AG04450 (cell line): ENCODE data around the gene CDH13. TPM values are rescaled to one million over a fixed set of nuclear protein-coding genes. Genes with fewer than 3 reads are reported as not detected.

ENCODE experiments used
- CTCF ChIA-PET: fragments of 300-600, 350-600 bp; formaldehyde crosslinking; extraction: SDS; loops from one replicate; lab custom pipeline; 2022; ENCODE audit warnings: antibody characterized with exemption, inconsistent platforms; lab: Charles Lee
- POLR2A ChIA-PET: fragments of 350-600 bp; formaldehyde crosslinking; extraction: SDS; loops from one replicate; lab custom pipeline; 2021; ENCODE audit warnings: antibody characterized with exemption, inconsistent platforms; lab: Yijun Ruan, JAX
- DNase-seq: peaks from one replicate; pipeline ENCODE4 v3.0.0-alpha.2; 2011; ENCODE audit warnings: low read depth, low spot score
- H3K27ac ChIP-seq: one replicate; pipeline ENCODE4 v1.5.1; 2012; ENCODE audit warnings: low read depth, low read length, control low read depth
- H3K27me3 ChIP-seq: one replicate; pipeline ENCODE4 v1.6.0; 2012; ENCODE audit warnings: low read length; ENCODE audit not compliant: control insufficient read depth, insufficient read depth
- H3K4me3 ChIP-seq: 2 replicates; pipeline ENCODE4 v1.5.1; 2011; ENCODE audit warnings: mild to moderate bottlenecking, low read depth, low read length, control low read depth
- H3K9me3 ChIP-seq: 2 replicates; pipeline ENCODE4 v1.5.1; 2012; ENCODE audit warnings: low read length; ENCODE audit not compliant: control insufficient read depth, insufficient read depth
- polyA plus RNA-seq: library from polyadenylated mRNA; depleted of rRNA; stranded (reverse); fragments of >200 nt; gene quantifications from 2 replicates; pipeline ENCODE4 v1.2.3, GENCODE V29; 2011
- TF ChIP-seq, protein P1 (sequence below): IDR thresholded peaks from 2 replicates; pipeline ENCODE4 v1.5.1; 2011; ENCODE audit warnings: low read depth, low read length, control low read depth, inconsistent platforms

Gene CDH13
- polyA plus RNA-seq, 1 experiment = 55.0 TPM

DNA sequence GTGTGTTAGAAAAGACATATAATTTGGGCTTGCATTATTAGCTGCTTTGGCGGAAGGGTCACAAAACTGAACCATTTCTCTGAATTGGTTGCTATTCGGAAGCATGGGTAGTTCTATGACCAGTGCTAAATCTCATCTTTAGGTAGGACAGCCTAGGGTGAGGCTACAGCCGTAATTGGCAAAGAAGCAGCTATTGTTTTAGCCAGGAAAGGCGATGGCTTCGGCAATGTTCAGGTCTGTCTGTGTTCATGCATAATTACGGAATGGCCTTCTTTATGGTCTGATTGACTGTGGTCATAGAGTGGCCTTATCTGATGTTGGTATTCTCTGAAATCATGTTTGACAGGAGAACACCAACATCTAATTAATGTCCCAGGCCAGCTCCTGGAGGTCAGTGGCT is 812.6 kb downstream of the CDH13 start:
- ChIA-PET POLR2A (no interaction called here), CTCF (interaction anchor here (1.3 kb wide), 1 partner anchor 799 kb away, joined by 3 read pairs; no protein-coding TSS in a partner anchor)
- H3K27ac ChIP-seq = no peak overlapping the region
- no peak overlapping the region for H3K4me3 ChIP-seq
- TF ChIP-seq, protein P1, sequence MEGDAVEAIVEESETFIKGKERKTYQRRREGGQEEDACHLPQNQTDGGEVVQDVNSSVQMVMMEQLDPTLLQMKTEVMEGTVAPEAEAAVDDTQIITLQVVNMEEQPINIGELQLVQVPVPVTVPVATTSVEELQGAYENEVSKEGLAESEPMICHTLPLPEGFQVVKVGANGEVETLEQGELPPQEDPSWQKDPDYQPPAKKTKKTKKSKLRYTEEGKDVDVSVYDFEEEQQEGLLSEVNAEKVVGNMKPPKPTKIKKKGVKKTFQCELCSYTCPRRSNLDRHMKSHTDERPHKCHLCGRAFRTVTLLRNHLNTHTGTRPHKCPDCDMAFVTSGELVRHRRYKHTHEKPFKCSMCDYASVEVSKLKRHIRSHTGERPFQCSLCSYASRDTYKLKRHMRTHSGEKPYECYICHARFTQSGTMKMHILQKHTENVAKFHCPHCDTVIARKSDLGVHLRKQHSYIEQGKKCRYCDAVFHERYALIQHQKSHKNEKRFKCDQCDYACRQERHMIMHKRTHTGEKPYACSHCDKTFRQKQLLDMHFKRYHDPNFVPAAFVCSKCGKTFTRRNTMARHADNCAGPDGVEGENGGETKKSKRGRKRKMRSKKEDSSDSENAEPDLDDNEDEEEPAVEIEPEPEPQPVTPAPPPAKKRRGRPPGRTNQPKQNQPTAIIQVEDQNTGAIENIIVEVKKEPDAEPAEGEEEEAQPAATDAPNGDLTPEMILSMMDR = no peak
- no peaks in the 10 kb centered on the region for H3K9me3 ChIP-seq
- H3K27me3 ChIP-seq = no peaks in the 10 kb centered on the region
- DNase-seq = no peak

DNA sequence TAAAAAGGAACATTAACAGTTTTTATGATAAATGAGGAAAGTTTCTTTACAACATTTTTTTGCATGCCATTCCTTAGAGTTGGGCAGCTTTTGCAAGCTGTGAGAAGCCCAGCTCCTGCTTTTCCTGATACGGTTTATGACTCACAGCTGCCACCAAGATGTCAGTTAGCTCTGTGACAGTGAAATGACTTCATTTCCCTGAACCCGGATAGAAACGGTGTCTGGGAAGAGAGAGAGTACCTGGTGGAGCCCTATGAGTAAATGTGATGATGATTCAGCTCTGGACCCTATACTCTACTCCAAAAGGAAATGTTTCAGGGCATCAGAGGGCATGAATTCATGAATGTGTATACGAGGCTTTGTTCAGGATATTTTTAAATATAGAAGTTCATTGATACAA is 814.7 kb downstream of the CDH13 start:
- CTCF ChIA-PET = no interaction called here
- Histone ChIP-seq H3K4me3 (no peak overlapping the region), H3K9me3 (no peaks in the 10 kb centered on the region), H3K27ac (no peak overlapping the region), H3K27me3 (no peaks in the 10 kb centered on the region)
- TF ChIP-seq, protein P1 = no peak
- no peak for DNase-seq
- POLR2A ChIA-PET = no interaction called here

DNA sequence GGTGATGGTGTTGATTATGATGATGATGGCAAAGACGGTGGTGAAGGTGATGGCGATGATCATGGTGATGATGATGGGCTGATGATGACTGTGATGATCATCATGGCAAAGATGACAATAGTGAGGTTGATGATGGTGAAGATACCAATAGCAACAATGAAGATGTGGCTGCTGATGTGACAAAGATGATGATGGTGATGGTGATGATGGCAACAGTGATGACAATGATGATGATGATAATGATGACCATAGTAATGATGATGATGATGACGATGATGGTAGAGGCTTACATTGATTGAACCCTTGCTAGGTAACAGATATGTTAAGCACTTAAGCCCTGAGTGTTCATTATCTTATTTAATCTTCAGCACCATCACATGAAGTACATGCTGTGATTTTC is 817.2 kb downstream of the CDH13 start:
- Histone ChIP-seq H3K4me3 (no peak overlapping the region), H3K27me3 (no peaks in the 10 kb centered on the region), H3K9me3 (no peaks in the 10 kb centered on the region), H3K27ac (no peak overlapping the region)
- ChIA-PET CTCF (interaction anchor here (1.4 kb wide), 1 partner anchor 1180 kb away, joined by 4 read pairs; no protein-coding TSS in a partner anchor), POLR2A (no interaction called here)
- no peak for DNase-seq
- TF ChIP-seq, protein P1 = no peak

DNA sequence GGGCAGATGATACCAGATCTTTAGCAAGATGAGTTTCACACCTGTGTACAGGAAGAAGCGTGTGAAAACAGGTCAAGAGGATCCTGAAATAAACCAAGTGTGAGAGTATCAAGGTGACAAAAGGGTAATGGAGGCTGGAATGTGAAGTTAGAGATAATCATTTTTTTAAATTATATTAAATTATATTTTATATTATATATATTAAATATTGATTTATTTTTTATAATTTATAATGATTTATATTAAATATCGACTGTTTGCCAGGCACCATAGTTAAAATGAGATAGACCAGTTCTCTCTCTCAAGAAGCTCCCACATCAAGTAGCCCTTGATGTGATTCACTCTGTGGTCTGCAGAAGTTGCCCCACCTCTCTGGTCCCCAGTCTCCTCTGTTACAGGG is 820.8 kb downstream of the CDH13 start:
- Histone ChIP-seq H3K9me3 (no peaks in the 10 kb centered on the region), H3K27ac (no peak overlapping the region), H3K4me3 (no peak overlapping the region), H3K27me3 (no peaks in the 10 kb centered on the region)
- POLR2A ChIA-PET = interaction anchor here (0.7 kb wide), 1 partner anchor 119 kb away, joined by 4 read pairs; no protein-coding TSS in a partner anchor
- DNase-seq = no peak
- CTCF ChIA-PET = interaction anchor here (0.5 to 3.3 kb wide), 15 partner anchors 18 to 1184 kb away, joined by 3 to 41 read pairs (median 4); no protein-coding TSS in a partner anchor
- TF ChIP-seq, protein P1 = no peak

DNA sequence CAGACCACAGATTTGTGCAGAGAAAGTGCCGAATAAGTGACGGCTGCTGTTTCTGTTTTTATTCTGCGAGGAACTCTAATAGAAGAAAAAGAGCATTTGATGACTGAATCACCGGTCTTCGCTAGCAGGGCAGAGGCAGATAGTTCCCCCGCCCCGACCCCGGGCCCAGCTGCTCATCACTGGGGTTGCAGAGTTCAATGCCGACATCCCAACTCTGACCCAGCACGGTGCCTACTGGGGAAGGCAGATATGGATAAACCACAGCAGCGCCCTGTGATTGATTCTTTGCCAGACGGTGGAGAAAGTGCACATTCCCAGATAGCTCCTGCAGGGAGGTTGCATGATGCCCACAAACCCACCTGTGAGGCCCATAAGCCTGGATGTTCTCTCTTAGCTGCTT is 823.1 kb downstream of the CDH13 start:
- TF ChIP-seq, protein P1 = no peak
- H3K27ac ChIP-seq = no peak overlapping the region
- ChIA-PET POLR2A (no interaction called here), CTCF (interaction anchor here (0.7 kb wide), 1 partner anchor 860 kb away, joined by 3 read pairs; no protein-coding TSS in a partner anchor)
- DNase-seq = no peak
- H3K4me3 ChIP-seq = no peak overlapping the region
- no peaks in the 10 kb centered on the region for H3K27me3 ChIP-seq
- H3K9me3 ChIP-seq = no peaks in the 10 kb centered on the region
